Thyroid gland (tissue), 4 donors: ENCODE data around the gene MARCKSL1. TPM values are rescaled to one million over a fixed set of nuclear protein-coding genes. Genes with fewer than 3 reads are reported as not detected.
"Not testable (repeated sequence)": the region's sequence is repeated elsewhere in the genome, so short reads cannot be mapped to it uniquely, and the experiment has no call there.

Source experiments
- DNase-seq, 2 donors: peaks; one replicate each; pipeline ENCODE4 v3.0.0-alpha.2; 2019
- H3K27ac ChIP-seq, 3 donors: fragments of 200-600 bp; sonication (generic); 1 replicate in 2 of 3; 2 replicates in 1 of 3; pipeline ENCODE4 v1.5.1; 2016 to 2019; ENCODE audit warnings: mild to moderate bottlenecking in 1 of 3, moderate library complexity in 1 of 3
- H3K27me3 ChIP-seq: fragments of 200-600 bp; sonication (generic); one replicate; pipeline ENCODE4 v1.5.1; 2019
- H3K36me3 ChIP-seq, 2 donors: fragments of 200-600 bp; sonication (generic); one replicate each; pipeline ENCODE4 v1.5.1; 2016 to 2019
- H3K4me1 ChIP-seq, 2 donors: fragments of 200-600 bp; sonication (generic); one replicate each; pipeline ENCODE4 v1.5.1; 2017 to 2019
- H3K4me3 ChIP-seq, 3 donors: fragments of 200-600 bp; sonication (generic); replicated peaks in 1 of 3; 1 replicate in 2 of 3; 2 replicates in 1 of 3; pipeline ENCODE4 v1.5.1; 2016; ENCODE audit warnings: mild to moderate bottlenecking in 1 of 3
- H3K9me3 ChIP-seq: fragments of 200-600 bp; sonication (generic); one replicate; pipeline ENCODE4 v1.5.1; 2017
- CTCF ChIP-seq, 6 experiments: fragments of 200-600 bp in 3 of 6; fragments of 450-650 bp in 3 of 6; sonication (generic) in 3 of 6; IDR thresholded peaks; one replicate each; pipeline ENCODE4 v1.5.1; 2016 to 2019; ENCODE audit warnings: antibody characterized with exemption in 6 of 6, mild to moderate bottlenecking in 2 of 6, inconsistent platforms in 1 of 6, moderate library complexity in 1 of 6
- POLR2A ChIP-seq, 2 donors: fragments of 450-650 bp; IDR thresholded peaks; one replicate each; pipeline ENCODE4 v1.6.1; 2017; ENCODE audit warnings: antibody characterized with exemption in 2 of 2, mild to moderate bottlenecking in 2 of 2, moderate library complexity in 1 of 2
- WGBS, 2 donors: methylation state at CpG; one replicate each; pipeline ENCODE4 v1.1.5; 2017; 5-methylcytosine and 5-hydroxymethylcytosine counted together
- intact Hi-C: fragments of 100-400 bp; cut with DNase I; formaldehyde crosslinking; loops from one replicate; pipeline ENCODE4 v1.15.1; 2023
- total RNA-seq, 4 donors: library from RNA; depleted of rRNA; stranded (reverse); fragments of >200 nt; gene quantifications; one replicate each; pipeline ENCODE4 v1.2.3, GENCODE V29; 2016

Gene MARCKSL1
- total RNA-seq, 4 donors from 2014 or later, result 62.1 to 97.3 (median 70.6) TPM

GRCh38 chr1:32307324-32307723, 28.7 kb downstream of the MARCKSL1 start:
- intact Hi-C loops, result no loop called here
- WGBS, 2 donors, result 89 to 93% methylated on average over 2 of the region's 2 CpGs
- TF ChIP-seq POLR2A (IDR thresholded peaks at IDR 0.05) (no peak), CTCF (IDR thresholded peaks at IDR 0.05) (no peak)
- H3K36me3 ChIP-seq, result peaks cover 18 to 24% of the 10 kb centered on the region in 2 donors
- DNase-seq, result no peak
- H3K9me3 ChIP-seq, result no peaks in the 10 kb centered on the region
- H3K4me3 ChIP-seq, result no peak overlapping the region
- peaks cover 33 to 42% of the 10 kb centered on the region in 2 donors for H3K4me1 ChIP-seq
- no peak overlapping the region for H3K27ac ChIP-seq
- H3K27me3 ChIP-seq, result no peaks in the 10 kb centered on the region

GRCh38 chr1:32305310-32305709, 30.7 kb downstream of the MARCKSL1 start:
- Histone ChIP-seq H3K36me3 (peaks cover 18 to 24% of the 10 kb centered on the region in 2 donors), H3K27ac (no peak overlapping the region), H3K9me3 (no peaks in the 10 kb centered on the region), H3K4me1 (peaks cover 14 to 24% of the 10 kb centered on the region in 2 donors), H3K27me3 (no peaks in the 10 kb centered on the region), H3K4me3 (no peak overlapping the region)
- intact Hi-C loops, result no loop called here
- TF ChIP-seq CTCF (IDR thresholded peaks at IDR 0.05), result no peak
- TF ChIP-seq POLR2A (IDR thresholded peaks at IDR 0.05), result no peak
- no peak for DNase-seq
- 94 to 100% methylated on average over 2 of the region's 2 CpGs for WGBS, 2 donors

GRCh38 chr1:32303997-32304622, 31.9 kb downstream of the MARCKSL1 start:
- Histone ChIP-seq H3K4me3 (no peak overlapping the region), H3K27ac (no peak overlapping the region), H3K36me3 (peaks cover 18 to 24% of the 10 kb centered on the region in 2 donors), H3K4me1 (peaks cover 3 to 12% of the 10 kb centered on the region in 2 donors), H3K9me3 (no peaks in the 10 kb centered on the region), H3K27me3 (no peaks in the 10 kb centered on the region)
- whole genome bisulfite sequencing, 2 donors, result 76 to 77% methylated on average over 3 of the region's 3 CpGs
- TF ChIP-seq CTCF (IDR thresholded peaks at IDR 0.05) (no peak), POLR2A (IDR thresholded peaks at IDR 0.05) (no peak)
- intact Hi-C loops, result no loop called here
- no peak for DNase-seq

GRCh38 chr1:32303358-32303757, 32.7 kb downstream of the MARCKSL1 start:
- H3K27me3 ChIP-seq, result no peaks in the 10 kb centered on the region
- no peak overlapping the region for H3K4me3 ChIP-seq
- no peaks in the 10 kb centered on the region for H3K9me3 ChIP-seq
- no peak for DNase-seq
- H3K36me3 ChIP-seq, result peaks cover 18 to 24% of the 10 kb centered on the region in 2 donors
- TF ChIP-seq CTCF (IDR thresholded peaks at IDR 0.05), result no peak
- no peak for TF ChIP-seq POLR2A (IDR thresholded peaks at IDR 0.05)
- 96 to 99% methylated on average over 3 of the region's 3 CpGs for WGBS, 2 donors
- intact Hi-C loops, result no loop called here
- no peak overlapping the region for H3K27ac ChIP-seq
- H3K4me1 ChIP-seq, result peaks cover 0 to 4% of the 10 kb centered on the region in 2 donors

- TF ChIP-seq POLR2A (IDR thresholded peaks at IDR 0.05) (no peak), CTCF (IDR thresholded peaks at IDR 0.05) (no peak)
- no peaks in the 10 kb centered on the region for H3K9me3 ChIP-seq
- H3K4me3 ChIP-seq, result no peak overlapping the region
- no peak for DNase-seq
- H3K27ac ChIP-seq, result no peak overlapping the region
- H3K27me3 ChIP-seq, result no peaks in the 10 kb centered on the region
- H3K4me1 ChIP-seq, result peaks cover 0 to 2% of the 10 kb centered on the region in 2 donors
- H3K36me3 ChIP-seq, result peaks cover 10 to 16% of the 10 kb centered on the region in 2 donors
- intact Hi-C loops, result loop anchor here (10.0 kb wide), 1 partner anchor 65 kb away; no protein-coding TSS in a partner anchor
Measured at GRCh38 chr1:32299327-32299726, 36.7 kb downstream of the MARCKSL1 start.

GRCh38 chr1:32298211-32298610, 37.8 kb downstream of the MARCKSL1 start:
- not testable (repeated sequence) for H3K27ac ChIP-seq, H3K9me3 ChIP-seq, DNase-seq, H3K4me1 ChIP-seq, H3K4me3 ChIP-seq, H3K27me3 ChIP-seq, H3K36me3 ChIP-seq
- intact Hi-C loops, result loop anchor here (10.0 kb wide), 1 partner anchor 63 kb away; no protein-coding TSS in a partner anchor
- WGBS, 2 donors, result 95% methylated on average over 16 of the region's 16 CpGs
